ENCODE measurements around the gene KRT72.

KRT72 gene

GRCh38 chr12:52575948-52576347 is 25.3 kb downstream of the KRT72 start (continued):
- no peak for TF ChIP-seq ZNF518A (tag by site-specific recombination; conservative IDR thresholded peaks at IDR 0.05; ENCODE audit: low read depth)

DNA sequence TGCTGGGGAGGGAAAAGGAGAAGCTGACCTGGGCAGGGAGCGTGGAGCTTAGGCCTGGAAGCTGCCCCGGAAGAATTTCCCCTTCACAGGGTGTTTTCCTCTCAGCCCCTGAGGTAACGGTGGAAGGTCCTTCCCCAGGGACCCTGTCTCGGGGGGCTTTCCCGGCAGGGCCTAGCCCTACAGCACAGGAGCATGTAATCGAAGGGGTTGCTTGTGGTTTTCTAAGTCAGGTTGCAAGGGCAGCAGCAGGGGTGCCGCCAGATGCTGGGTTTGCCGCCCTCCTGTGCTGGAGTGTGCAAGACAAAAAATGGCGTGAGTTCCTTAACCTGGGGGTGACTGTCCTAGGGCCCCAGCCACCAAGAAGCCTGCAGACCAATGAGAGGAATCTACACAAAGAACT is 26.0 kb downstream of the KRT72 start:
- Histone ChIP-seq H3K4me3 (ENCODE audit: low read depth, low read length) (no peak overlapping the region), H3K27ac (ENCODE audit: extremely low read depth, low read depth, low read length) (no peak overlapping the region), H3K9me3 (ENCODE audit: control insufficient read depth, insufficient read depth, low read depth, low read length) (no peaks in the 10 kb centered on the region), H3K36me3 (ENCODE audit: control insufficient read depth in 2 of 2, insufficient read depth in 1 of 2, low read length in 2 of 2) (no peaks in the 10 kb centered on the region), H3K4me1 (ENCODE audit: control insufficient read depth, insufficient read depth, low read length) (no peaks in the 10 kb centered on the region)
- TF ChIP-seq SCRT1 (tag by site-specific recombination; IDR thresholded peaks at IDR 0.05; ENCODE audit: borderline replicate concordance), result no peak
- no peak for TF ChIP-seq ZFP37 (tag by site-specific recombination; IDR thresholded peaks at IDR 0.05)
- TF ChIP-seq ZNF670 (tag by site-specific recombination; IDR thresholded peaks at IDR 0.05; ENCODE audit: low read depth), result no peak
- ChIA-PET POLR2A (no interaction called here), CTCF (interaction anchor here (0.8 to 1.1 kb wide), 4 partner anchors 10 to 406 kb away, joined by 3 to 4 read pairs (median 3); no protein-coding TSS in a partner anchor)

- H3K4me3 ChIP-seq (ENCODE audit: low read depth, low read length), result no peak within 1 kb of the TSS
- no peaks in the 10 kb centered on the region for H3K36me3 ChIP-seq (ENCODE audit: control insufficient read depth in 2 of 2, insufficient read depth in 1 of 2, low read length in 2 of 2)
- no peaks in the 10 kb centered on the region for H3K9me3 ChIP-seq (ENCODE audit: control insufficient read depth, insufficient read depth, low read depth, low read length)
- no peak within 1 kb of the TSS for H3K27ac ChIP-seq (ENCODE audit: extremely low read depth, low read depth, low read length)
- ChIA-PET CTCF (interaction anchor here (0.6 to 1.0 kb wide), 2 partner anchors 178 to 308 kb away, joined by 3 read pairs; no protein-coding TSS in a partner anchor), POLR2A (no interaction called here)
- H3K4me1 ChIP-seq (ENCODE audit: control insufficient read depth, insufficient read depth, low read length), result no peaks in the 10 kb centered on the region
- no peak for TF ChIP-seq ZNF138 (tag by site-specific recombination; IDR thresholded peaks at IDR 0.05; ENCODE audit: borderline replicate concordance)
- TF ChIP-seq ZNF341 (tag by site-specific recombination; IDR thresholded peaks at IDR 0.05; ENCODE audit: low read depth), result no peak
- no peak for TF ChIP-seq ZNF747 (tag by site-specific recombination; IDR thresholded peaks at IDR 0.05)
- no peak for TF ChIP-seq ZNF280D (tag by site-specific recombination; IDR thresholded peaks at IDR 0.05)
- TF ChIP-seq ZBTB7A (tag by site-specific recombination; IDR thresholded peaks at IDR 0.05; ENCODE audit: low read depth), result no peak
- no peak for TF ChIP-seq SP7 (tag by site-specific recombination; IDR thresholded peaks at IDR 0.05)
- TF ChIP-seq ZNF529 (tag by site-specific recombination; IDR thresholded peaks at IDR 0.05; ENCODE audit: insufficient replicate concordance), result no peak
- no peak for TF ChIP-seq ZNF426 (tag by site-specific recombination; IDR thresholded peaks at IDR 0.05)
- no peak for TF ChIP-seq ZBTB44 (tag by site-specific recombination; IDR thresholded peaks at IDR 0.05)
- no peak for TF ChIP-seq ZNF16 (tag by site-specific recombination; IDR thresholded peaks at IDR 0.05; ENCODE audit: low read depth)
- no peak for TF ChIP-seq ZNF184 (tag by site-specific recombination; IDR thresholded peaks at IDR 0.05)
- TF ChIP-seq ZBTB48 (tag by site-specific recombination; IDR thresholded peaks at IDR 0.05), result no peak
- no peak for TF ChIP-seq KLF8 (tag by site-specific recombination; IDR thresholded peaks at IDR 0.05)
- no peak for TF ChIP-seq ZBTB11 (tag by site-specific recombination; conservative IDR thresholded peaks at IDR 0.05; ENCODE audit: low read depth)
Observed at GRCh38 chr12:52573743-52574142, 27.5 kb downstream of the KRT72 start, which contains the start of gene KRT74. Gene KRT74, minus strand, starts transcription at chr12:52573843. Its CDS starts 66 bp downstream, at chr12:52573777.

All from HEK293 (cell line).